HTR-8/SVneo (cell line): Measurements from ENCODE around the gene EEFSEC.

Source experiments
- DNase-seq: peaks from one replicate; pipeline ENCODE4 v3.0.0; 2011; ENCODE audit warnings: low spot score, mixed read lengths; ENCODE audit not compliant: insufficient read length
- FAIRE-seq: peaks from 2 replicates; lab custom pipeline; 2011; peaks lifted over from hg19 to GRCh38; lab: Jason Lieb, UNC

EEFSEC gene

DNA sequence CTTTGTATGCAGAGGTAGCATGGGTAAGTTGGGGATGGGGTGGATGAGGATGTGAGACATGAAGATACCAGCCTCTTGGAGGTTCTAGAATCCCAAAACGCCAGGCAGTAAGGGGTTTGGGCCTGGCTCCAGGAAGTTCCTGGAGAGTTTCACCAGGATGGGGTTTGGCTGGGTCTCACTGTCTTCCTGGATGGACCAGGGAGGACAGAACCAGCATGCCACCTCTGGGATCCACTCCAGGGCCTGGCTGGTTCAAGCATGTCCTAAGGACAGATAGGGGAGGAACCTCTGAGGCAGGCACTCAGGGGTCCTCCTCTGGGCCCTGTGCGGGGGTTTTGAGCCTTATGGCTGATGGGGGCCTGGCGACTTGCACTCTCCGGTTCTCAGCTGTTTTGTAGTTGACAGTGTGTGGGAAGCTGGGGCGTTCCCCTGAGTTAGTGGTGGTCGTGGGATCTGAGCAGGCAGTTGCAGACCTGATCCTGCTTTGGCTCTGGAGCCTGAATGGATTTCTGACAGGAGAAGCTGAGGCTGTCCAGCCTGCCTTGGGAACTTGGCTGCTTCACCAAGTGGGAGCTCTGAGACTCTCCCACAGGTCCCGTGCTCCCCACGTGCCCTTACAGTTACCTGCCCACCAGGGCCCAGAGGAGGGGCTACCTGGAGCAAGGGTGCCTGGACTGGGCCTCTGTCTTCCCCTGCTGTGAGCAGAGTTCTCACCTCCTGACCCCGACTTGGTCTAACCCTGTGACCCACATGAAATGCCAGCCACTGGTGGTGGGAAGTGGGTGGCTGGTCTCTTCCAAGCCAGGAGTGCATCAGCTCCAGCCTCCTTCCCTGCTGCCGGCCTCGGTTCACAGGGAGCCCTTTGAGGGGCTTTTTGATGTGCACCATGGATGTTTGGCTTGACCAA lies 128.4 kb downstream of the EEFSEC start:
- FAIRE-seq, result no peak

DNA sequence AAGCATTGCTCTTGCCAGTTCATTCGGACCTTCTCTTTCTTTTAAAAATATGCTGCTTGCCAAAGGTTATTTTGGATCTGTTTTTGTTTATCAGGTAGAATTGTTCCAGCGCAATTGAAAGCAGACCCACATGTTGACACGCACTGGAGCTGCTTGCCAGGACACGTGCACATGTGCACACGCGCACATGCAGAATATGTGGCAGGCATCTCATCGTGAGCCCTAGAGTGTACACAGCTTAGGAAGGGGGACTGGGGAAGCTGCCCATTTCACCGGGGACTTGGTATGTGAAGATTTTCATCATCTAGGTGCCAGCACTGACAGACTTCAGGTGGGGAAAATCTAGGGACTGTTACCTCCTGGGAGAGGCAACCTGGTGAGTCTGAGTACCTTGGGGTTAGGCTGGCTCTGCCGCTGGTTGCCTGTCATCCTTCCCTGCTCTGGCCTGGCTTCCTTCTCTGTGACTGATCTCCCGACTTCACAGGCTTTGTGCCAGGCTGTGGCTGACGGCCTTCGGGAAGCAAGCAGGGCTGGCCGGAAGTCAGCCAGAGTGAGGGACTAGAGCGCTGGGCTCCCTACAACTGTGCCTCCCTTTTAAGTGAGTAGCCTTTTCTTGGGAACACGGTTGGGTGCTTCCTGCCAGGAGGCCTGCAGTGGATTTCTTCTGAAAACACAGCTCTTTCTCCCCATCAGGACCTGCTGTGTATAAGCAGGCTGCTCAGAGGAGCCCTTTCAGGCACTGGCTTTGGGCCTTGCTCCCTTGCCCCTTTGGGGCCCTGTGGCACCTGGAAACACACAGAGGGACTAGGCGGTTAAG lies 129.3 kb downstream of the EEFSEC start:
- FAIRE-seq (no peak), DNase-seq (no peak)

More for the DNA sequence above, 128.4 kb downstream of the EEFSEC start:
- DNase-seq, result no peak

DNA sequence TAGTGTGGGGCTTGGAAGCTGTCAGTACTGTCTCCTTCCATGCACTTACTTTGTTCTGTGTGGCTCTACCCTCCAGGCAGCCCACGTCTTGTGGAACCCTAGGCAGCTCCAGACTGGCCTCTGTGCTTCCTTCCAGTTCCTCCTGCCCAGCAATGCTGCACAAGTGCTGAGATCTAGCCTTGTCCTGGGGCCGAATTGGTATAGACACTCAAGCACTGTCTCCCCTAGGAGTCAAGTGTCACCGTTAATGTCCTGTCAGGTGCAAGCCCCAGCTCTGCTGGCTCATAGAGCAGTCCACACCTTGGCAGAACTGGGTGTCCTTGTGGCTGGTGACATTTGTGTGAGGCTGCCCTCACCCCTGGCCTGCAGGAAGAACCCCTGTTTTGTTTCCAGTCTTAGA lies 130.1 kb downstream of the EEFSEC start:
- FAIRE-seq (no peak), DNase-seq (no peak)

DNA sequence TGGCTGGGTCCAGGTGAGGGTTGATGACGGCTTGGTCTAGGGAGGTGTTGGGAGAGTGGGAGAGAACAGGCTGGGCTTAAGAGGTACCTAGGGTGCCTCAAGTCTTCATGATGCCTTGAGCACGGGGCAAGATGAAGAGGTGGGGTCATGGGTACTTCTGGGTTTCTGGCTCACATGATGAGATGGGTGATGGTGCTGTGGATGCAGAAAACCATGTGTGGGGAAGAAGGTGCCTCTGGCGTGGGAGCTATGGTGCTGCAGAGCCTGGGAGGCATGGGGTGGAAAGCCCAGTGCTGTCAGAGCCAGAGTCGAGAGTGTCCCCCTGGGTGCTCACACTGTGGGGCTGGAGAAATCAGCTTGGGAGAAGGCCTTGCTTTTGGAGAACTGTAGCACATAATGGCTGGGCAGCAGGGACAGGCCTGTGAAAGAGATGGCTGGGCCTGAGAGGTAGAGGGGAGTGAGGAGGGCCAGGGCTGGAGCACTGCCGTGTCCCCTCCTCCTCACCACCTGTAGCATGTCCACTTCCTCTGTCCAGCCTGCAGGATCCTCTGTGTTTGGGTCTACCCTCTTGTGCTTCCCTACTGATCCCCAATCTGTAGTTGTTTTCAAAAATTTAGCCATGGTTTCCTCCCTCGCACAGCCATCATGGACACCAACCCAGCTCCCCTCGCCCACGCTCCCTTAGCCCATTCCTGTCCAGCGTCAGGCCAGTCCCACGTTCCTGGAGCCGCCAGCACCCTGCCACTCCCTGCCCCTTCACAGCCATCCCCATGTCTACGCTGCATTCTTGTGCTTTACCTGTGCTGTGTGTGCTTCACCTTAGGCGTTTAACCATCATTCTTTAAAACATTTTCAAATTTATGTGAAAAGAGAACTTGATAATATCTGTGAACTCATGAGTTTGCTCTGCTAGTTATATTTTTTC lies 132.0 kb downstream of the EEFSEC start:
- FAIRE-seq, result no peak
- no peak for DNase-seq

DNA sequence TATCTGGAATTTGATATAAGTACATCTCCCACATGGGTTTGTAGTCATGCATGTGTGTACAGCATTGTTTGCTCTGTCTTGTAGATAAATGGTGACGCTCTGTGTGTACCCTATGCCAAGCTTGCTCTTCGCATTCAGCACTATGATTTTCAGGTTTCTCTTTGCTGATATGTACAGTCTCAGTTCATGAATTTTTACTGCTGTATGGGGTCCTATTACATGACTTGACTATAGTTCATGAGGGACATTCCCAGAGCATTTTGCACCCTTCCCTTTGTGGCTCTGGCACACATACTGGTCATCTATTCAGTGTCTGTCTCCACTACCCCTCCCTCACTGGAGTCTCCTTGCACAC lies 132.7 kb downstream of the EEFSEC start:
- FAIRE-seq (no peak), DNase-seq (no peak)

DNA sequence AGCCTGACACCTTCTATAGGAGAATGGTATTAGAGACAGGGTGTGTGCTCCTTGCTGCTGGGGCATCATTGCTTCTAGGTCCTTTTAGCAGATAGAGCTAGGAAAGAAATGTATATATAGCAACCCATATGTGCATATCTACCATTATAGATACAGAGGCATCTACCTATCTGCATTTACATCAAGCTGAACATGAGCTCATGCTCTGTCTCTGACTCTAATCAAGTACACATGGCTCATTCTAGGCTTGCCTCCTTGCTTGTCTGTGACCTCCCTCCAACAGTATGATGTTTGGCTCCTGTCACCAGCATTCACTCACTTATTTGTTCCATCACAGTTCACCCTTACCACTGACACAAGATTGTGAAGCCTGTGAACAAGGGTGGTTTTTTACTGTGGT lies 133.4 kb downstream of the EEFSEC start:
- no peak for DNase-seq
- no peak for FAIRE-seq

DNA sequence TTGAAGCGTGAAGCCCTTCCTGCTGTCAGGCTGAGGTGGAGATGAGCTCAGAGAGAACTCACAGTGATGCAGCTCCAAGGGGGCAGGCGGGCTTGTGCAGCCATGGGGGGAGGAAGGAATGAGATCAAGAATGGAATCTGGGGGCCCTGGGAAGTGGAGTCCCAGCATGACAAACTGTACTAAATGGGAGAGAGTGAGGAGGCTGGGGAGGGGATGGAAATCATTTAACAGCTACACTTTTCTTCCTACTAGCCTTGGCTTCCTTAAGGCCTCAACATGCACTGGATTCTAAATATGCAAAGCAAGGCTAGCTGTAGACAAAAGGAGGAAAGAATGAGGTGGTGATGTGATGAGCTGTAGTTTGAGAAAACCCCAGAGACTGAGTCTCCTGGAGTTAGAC lies 133.9 kb downstream of the EEFSEC start:
- no peak for FAIRE-seq
- no peak for DNase-seq

DNA sequence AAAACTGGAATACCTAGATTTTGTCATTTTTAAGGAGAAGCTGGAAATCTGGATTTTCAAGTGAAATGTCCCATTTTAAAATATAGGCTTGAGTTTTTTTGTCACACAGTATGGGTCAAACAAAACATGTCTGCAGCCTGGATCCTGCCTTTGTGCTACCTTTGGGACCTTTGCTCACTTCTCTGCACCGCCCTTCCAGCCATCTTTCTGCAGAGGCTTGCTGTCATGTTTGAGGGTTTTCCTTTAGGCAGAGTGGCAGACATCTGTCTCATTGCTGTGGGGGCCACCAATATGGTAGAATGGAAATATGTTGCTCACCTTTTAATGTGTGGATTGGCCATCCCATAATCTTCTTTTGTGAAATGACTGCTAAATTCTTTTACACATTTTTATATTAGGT lies 136.3 kb downstream of the EEFSEC start:
- DNase-seq (no peak), FAIRE-seq (no peak)

DNA sequence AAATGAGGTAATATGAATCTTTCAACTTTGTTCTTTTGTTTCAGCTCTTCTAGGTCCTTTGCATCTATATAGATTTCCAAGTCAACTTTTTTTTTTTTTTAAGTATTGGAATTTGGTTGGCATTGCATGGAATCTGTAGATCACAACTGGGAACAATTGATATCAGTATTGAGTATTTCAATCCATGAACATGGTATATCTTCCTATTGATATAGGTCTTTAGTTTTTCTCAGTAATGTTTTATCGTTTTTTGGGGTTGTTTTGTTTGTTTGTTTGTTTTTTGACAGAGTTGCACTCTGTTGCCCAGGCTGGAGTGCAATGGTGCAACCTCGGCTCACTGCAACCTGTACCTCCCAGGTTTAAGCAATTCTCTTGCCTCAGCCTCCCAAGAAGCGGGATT lies 137.2 kb downstream of the EEFSEC start:
- FAIRE-seq (no peak), DNase-seq (no peak)

DNA sequence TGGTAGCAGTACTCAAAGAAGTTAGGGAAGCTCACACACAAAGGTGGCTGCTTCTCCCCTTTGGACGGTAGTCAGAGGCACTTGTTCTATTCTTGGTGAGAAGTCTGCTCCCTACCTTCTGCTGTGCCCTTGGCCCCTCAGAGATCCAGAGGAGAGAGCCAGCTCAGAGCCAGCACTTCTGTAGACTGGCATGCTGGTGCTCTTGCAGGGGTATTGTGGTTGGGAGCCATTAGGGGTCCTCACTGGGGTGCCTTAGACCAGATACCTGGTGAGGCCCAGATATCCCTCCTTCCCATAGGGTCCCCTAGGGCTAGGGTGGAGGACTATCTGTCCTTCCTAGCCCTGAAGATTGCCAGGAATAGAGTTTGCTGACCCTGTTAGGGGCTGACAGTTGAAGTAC lies 140.6 kb downstream of the EEFSEC start:
- FAIRE-seq, result no peak
- DNase-seq, result no peak

DNA sequence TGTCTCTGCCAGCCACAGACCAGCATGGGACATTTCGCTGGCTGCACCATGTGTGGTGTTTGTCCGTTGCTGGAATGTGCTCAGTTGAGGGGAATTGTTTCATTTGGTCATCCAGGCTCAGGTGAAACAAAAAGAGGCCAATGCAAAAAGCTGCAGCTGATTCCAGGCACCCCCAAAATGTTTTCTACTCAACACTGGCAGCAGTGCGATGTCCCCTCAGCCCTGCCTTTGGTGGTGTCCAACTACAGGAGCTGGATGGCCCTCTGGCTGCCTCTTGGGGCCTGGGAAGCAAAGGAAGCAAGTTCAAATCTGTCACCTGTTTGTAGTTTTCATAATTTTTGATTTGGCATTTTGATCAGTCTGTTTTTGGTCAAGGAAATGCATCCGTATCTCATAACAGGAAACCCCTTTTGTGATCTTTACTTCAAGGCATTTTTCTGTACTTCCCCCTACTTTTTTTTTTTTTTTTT lies 141.8 kb downstream of the EEFSEC start:
- FAIRE-seq (no peak), DNase-seq (no peak)

DNA sequence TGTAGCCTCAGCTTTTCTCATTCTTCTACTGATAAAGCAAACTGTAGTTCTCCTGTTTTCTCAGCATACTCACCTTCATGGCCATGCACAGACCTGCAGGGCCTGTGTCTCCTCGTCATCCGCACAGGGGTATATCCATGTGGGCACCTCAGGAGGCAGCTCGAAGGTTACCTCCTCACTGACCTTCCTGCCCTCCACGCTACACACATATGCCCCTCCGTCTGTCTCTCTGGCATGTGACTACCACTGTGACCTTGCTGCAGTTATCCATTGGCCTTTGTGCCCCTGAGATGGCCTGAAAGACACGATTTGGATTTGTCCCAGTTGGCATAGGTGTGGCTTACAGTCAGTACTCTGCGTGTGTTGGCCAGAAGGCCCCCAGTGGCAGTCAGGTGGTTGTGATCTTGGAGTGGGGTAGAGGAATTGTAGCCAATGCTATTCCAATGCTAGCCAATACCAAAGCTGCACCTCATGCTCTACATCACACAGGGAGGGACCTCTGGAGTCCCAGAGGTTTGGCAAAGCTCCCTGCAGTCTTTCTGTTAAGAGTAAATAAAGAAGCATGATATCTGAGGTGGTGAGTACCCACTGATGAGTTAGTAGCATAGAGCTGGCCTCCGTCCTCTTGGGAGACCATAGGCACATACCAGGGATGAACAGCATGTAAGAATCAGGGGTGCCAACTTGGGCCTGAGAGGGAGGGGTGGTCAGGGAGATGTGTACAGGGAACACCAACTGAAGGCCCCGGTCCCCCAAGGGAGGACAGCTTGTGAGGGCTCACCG lies 143.4 kb downstream of the EEFSEC start:
- FAIRE-seq (peak; percentile 57), DNase-seq (no peak)

DNA sequence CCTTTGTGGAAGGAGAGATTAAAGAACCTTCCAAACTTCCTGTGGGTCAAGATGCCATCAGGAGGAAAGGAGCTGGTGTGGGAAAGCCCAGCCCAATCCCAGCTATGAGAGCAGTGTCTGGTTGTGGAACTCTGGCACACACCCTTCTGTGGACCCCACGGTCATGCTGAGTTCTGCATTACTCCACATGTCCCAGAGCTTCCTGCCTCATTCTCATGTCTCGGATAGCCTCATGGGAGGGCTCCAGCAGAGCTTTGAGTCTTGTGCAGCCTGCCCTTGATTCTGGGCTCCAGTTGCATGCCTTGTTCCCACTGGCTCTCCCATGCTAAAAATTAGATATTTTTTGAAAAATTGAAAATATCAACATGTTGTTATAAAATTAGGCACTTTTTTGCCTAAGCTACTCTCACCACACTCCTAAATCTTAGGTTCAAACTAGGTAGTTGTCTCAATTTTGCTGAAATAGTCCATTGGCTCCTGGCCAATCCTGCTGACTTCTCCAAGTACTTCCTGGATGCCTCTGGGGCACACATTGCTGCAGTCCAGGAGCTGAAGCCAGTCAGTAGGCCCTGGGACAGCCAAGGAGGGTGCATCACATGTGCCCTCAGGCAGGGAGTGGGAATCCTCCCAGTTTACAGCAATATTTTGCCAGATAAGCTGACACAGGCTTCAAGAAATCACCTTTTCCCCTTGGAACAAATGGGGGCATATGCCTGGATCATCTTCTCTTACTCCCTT lies 144.3 kb downstream of the EEFSEC start:
- peak; percentile 64 for DNase-seq
- no peak for FAIRE-seq

DNA sequence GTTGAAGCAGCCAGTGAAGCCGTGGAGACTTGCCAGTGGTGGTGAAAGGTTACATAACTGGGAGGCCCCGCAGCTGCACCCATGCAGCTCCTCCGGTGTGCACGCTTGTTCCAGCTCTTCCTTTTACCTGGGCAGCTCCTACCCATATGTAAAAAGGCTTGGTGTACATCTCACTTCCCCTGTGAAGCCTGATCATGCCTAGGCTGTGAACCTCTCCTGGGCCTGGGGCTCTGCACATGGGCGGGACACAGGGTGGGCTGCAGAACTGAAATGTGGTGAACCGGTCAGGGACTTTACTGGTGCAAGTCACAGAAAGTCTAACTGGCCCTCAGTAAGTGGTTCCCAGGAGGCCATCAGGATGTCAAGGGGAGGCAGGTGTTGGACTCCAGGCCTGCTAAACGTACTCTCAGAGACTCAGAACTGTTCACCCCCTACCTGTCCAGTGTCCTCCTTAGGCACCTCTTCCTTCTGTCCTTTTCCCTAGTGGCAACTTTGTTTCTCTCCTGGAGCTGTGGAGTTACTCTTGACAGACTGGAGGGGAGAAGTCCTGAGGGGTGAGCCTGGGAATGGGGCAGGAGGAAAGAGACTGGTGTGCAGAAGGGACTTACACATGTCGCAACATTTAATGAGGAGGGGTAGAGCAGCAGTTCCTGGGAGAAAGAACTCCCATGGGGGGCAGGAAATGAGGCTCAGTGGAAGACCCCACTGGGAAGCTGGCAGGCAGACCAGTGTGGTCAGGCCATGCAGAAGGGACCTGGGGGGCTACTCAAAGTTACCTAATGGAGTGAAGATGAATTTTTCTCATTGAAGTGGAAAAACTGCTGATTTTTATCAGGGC lies 148.1 kb downstream of the EEFSEC start:
- FAIRE-seq, result no peak
- no peak for DNase-seq

DNA sequence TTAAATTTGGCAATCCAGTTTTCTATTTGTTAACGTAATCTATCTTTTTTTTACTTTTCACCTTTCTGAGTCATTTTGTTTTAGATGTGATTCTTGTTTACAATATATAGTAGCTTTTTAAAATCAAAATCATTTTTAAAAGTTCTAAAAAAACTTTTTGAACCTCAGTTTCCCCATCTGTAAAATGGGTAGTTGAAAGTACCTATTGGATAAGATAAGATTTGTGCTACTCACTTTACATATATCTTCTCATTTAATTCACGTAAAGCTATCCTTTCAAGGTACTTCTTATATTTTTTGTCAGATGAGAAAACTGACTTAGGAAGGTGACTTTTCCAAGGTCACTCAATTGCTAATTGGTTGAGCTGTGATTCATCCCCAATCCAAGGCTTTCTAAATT lies 153.2 kb downstream of the EEFSEC start:
- FAIRE-seq (no peak), DNase-seq (no peak)

DNA sequence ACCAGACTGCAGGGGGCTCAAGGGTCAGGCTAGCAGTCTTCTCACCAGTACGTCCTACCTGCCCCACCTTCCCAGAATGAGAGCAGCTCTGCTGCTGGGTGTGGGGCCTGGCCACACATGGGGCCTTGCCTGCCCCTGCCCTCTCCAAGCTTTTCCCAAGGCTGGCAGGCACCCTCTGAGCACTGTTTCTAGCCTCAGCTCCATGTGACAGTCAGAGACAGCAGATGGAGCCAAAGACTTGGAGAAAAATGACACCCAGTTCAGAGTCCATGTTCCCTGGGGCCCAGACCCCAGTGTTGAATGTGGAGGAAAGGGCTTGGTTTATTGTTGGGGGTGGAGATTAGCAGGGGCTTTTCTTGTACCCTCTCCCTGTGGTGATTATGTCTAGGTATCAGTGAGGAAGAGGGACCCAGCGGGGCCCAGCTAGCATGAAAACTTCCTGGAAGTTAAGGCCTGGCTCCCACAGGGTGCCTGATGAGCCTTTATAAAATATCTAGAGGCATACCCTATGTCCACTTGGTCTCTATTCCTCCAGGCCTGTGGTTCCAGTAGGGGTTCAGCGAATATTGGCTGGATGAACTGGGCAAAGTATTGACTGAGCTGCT lies 153.8 kb downstream of the EEFSEC start:
- FAIRE-seq, result no peak
- peak; percentile 27 for DNase-seq

DNA sequence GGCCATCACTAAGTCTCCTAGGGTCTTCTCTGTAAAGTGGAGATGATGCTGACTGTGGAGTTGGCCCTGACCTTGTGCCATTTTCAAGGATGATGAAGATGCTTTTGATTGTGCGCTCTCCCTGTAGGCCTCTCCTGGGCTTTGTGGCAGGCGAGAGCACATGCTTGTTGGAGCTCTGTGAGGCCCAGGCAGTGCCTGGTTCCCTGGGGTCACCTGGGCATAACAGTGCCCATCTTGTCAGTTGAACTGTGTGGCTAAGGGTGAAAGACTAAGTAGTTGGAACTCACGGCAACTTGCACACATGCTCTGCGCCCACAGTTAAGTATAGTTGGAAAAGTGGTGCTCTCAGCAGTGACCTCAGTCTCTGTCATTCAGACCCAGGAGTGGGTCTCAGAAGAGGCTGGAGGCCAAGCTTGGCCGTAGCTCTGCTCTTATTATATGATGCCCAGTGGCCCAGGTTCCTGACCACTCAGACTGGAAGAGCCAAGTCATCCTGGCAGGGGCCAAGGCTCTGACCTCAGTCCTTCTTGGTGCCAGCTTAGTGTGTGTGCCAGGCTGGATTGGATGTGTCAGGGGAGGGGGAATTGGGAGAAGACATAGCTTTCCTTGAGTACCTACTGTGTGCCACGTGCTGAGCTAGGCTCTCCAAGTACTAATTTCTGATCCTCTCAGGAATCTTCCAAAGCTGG lies 154.6 kb downstream of the EEFSEC start:
- FAIRE-seq (no peak), DNase-seq (no peak)
